D721Med (cell line): ENCODE data around the gene SPATS2.
A peak's percentile ranks its signal among the peaks of the same experiment; 100 is the strongest.

Experiments
- DNase-seq: peaks from one replicate; pipeline ENCODE4 v3.0.0; 2011; ENCODE audit warnings: low spot score; ENCODE audit not compliant: insufficient read length
- FAIRE-seq: peaks from 2 replicates; lab custom pipeline; 2011; peaks lifted over from hg19 to GRCh38; lab: Jason Lieb, UNC
- CTCF ChIP-seq: IDR thresholded peaks from 2 replicates; pipeline ENCODE4 v1.5.1; 2012; ENCODE audit warnings: mild to moderate bottlenecking, control low read depth; ENCODE audit not compliant: insufficient read depth; ENCODE audit errors: missing control alignments

Gene SPATS2

GRCh38 chr12:49348781-49349180 is 18.5 kb upstream of the SPATS2 start:
- TF ChIP-seq CTCF: no peak
- DNase-seq: no peak
- FAIRE-seq: no peak

GRCh38 chr12:49349266-49349665 is 18.0 kb upstream of the SPATS2 start:
- FAIRE-seq: no peak
- DNase-seq: no peak
- no peak for TF ChIP-seq CTCF

GRCh38 chr12:49352351-49352750 is 14.9 kb upstream of the SPATS2 start:
- no peak for TF ChIP-seq CTCF
- FAIRE-seq (no peak), DNase-seq (no peak)

GRCh38 chr12:49355913-49356312 is 11.3 kb upstream of the SPATS2 start:
- FAIRE-seq: no peak
- TF ChIP-seq CTCF: no peak
- no peak for DNase-seq

- DNase-seq (no peak), FAIRE-seq (no peak)
- TF ChIP-seq CTCF: peak; percentile 49
Observed at GRCh38 chr12:49357103-49357678, 10.1 kb upstream of the SPATS2 start.

- peak; percentile 88 for TF ChIP-seq CTCF
- FAIRE-seq (peak; percentile 67), DNase-seq (no peak)
Observed at GRCh38 chr12:49358483-49359141, 8.7 kb upstream of the SPATS2 start.

GRCh38 chr12:49359671-49360070 is 7.6 kb upstream of the SPATS2 start:
- DNase-seq (no peak), FAIRE-seq (no peak)
- no peak for TF ChIP-seq CTCF
